Measurements from ENCODE around the gene FZD10. TPM values are rescaled to one million over a fixed set of nuclear protein-coding genes. Genes with fewer than 3 reads are reported as not detected.

The FZD10 gene
- polyA plus RNA-seq, 1 donor (not counting 4 experiments of a cell fraction or from before 2014, with no cell fraction given), result 0.55 TPM

- H3K9me1 ChIP-seq (ENCODE audit: control insufficient read depth, extremely low read depth, insufficient read depth, low read length), result no peaks in the 10 kb centered on the region
- no peak overlapping the region for H2AFZ ChIP-seq (ENCODE audit: control insufficient read depth, low read length)
- dilution Hi-C loops (cut with MboI; ENCODE audit: extremely low pct_ligation_motif_present, low sequenced_read_pairs), result no loop called here
- no peak overlapping the region for H3K4me3 ChIP-seq (ENCODE audit: control insufficient read depth in 2 of 3, extremely low read depth in 1 of 3, insufficient read depth in 2 of 3, low read depth in 1 of 3, low read length in 3 of 3)
- H3K9ac ChIP-seq (ENCODE audit: control insufficient read depth, extremely low read depth, insufficient read depth, low read length), result no peak overlapping the region
- no peaks in the 10 kb centered on the region for H4K20me1 ChIP-seq (ENCODE audit: control insufficient read depth, extremely low read depth, insufficient read depth, low read length)
- no peaks in the 10 kb centered on the region for H3K4me1 ChIP-seq (ENCODE audit: control insufficient read depth, extremely low read depth, insufficient read depth, low read length)
- no peaks in the 10 kb centered on the region for H3K36me3 ChIP-seq (ENCODE audit: control insufficient read depth in 2 of 2, extremely low read depth in 1 of 2, insufficient read depth in 2 of 2, low read length in 2 of 2)
- H3K79me2 ChIP-seq (ENCODE audit: control insufficient read depth, insufficient read depth, low read length), result no peaks in the 10 kb centered on the region
- no peaks in the 10 kb centered on the region for H3K9me3 ChIP-seq (ENCODE audit: control insufficient read depth, low read depth, low read length)
- H3K4me2 ChIP-seq (ENCODE audit: control insufficient read depth, extremely low read depth, insufficient read depth, low read depth, low read length), result no peak overlapping the region
- no peaks in the 10 kb centered on the region for H3K27me3 ChIP-seq (ENCODE audit: control insufficient read depth, extremely low read depth, insufficient read depth, low read length)
- H3K27ac ChIP-seq (ENCODE audit: control insufficient read depth, insufficient read depth, low read length), result no peak overlapping the region
- FAIRE-seq (no peak), DNase-seq (ENCODE audit: low read depth, low spot score) (no peak)
- TF ChIP-seq CTCF (optimal IDR thresholded peaks at IDR 0.05 in 1 of 3, IDR thresholded peaks at IDR 0.05 in 1 of 3, conservative IDR thresholded peaks at IDR 0.05 in 1 of 3; ENCODE audit: extremely low read depth in 1 of 3, insufficient read depth in 2 of 3, low read length in 3 of 3) (no peak), EZH2 (IDR thresholded peaks at IDR 0.05; ENCODE audit: low read length) (no peak)
Observed at GRCh38 chr12:130195369-130195768, 33.1 kb downstream of the FZD10 start.

DNA sequence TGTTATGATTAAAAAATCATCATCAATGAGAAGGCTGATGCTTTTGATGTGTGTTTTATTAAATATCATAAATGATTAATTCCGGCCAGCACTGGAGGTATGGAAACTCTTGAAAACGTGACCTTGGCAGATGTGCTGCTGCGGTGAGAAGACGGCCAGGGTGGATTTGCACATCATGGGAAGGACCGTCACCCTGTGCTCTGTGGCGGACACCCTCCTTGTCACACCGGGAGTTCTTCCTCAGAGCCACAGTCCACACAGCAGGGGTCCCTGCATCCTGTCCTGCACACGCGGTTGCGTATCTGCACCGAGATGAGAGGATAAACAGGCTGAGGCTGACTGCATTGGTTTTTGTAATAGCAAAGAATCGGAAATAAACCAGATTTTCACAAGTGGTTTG lies 33.5 kb downstream of the FZD10 start:
- no peak for FAIRE-seq
- Histone ChIP-seq H3K4me1 (ENCODE audit: control insufficient read depth, extremely low read depth, insufficient read depth, low read length) (no peaks in the 10 kb centered on the region), H2AFZ (ENCODE audit: control insufficient read depth, low read length) (no peak overlapping the region), H3K9me1 (ENCODE audit: control insufficient read depth, extremely low read depth, insufficient read depth, low read length) (no peaks in the 10 kb centered on the region), H3K4me2 (ENCODE audit: control insufficient read depth, extremely low read depth, insufficient read depth, low read depth, low read length) (no peak overlapping the region), H3K27ac (ENCODE audit: control insufficient read depth, insufficient read depth, low read length) (no peak overlapping the region), H3K4me3 (ENCODE audit: control insufficient read depth in 2 of 3, extremely low read depth in 1 of 3, insufficient read depth in 2 of 3, low read depth in 1 of 3, low read length in 3 of 3) (no peak overlapping the region), H3K9ac (ENCODE audit: control insufficient read depth, extremely low read depth, insufficient read depth, low read length) (no peak overlapping the region), H3K27me3 (ENCODE audit: control insufficient read depth, extremely low read depth, insufficient read depth, low read length) (no peaks in the 10 kb centered on the region), H3K9me3 (ENCODE audit: control insufficient read depth, low read depth, low read length) (no peaks in the 10 kb centered on the region), H4K20me1 (ENCODE audit: control insufficient read depth, extremely low read depth, insufficient read depth, low read length) (no peaks in the 10 kb centered on the region), H3K36me3 (ENCODE audit: control insufficient read depth in 2 of 2, extremely low read depth in 1 of 2, insufficient read depth in 2 of 2, low read length in 2 of 2) (no peaks in the 10 kb centered on the region), H3K79me2 (ENCODE audit: control insufficient read depth, insufficient read depth, low read length) (no peaks in the 10 kb centered on the region)
- DNase-seq (ENCODE audit: low read depth, low spot score), result no peak
- dilution Hi-C loops (cut with MboI; ENCODE audit: extremely low pct_ligation_motif_present, low sequenced_read_pairs), result no loop called here
- TF ChIP-seq EZH2 (IDR thresholded peaks at IDR 0.05; ENCODE audit: low read length) (no peak), CTCF (optimal IDR thresholded peaks at IDR 0.05 in 1 of 3, IDR thresholded peaks at IDR 0.05 in 1 of 3, conservative IDR thresholded peaks at IDR 0.05 in 1 of 3; ENCODE audit: extremely low read depth in 1 of 3, insufficient read depth in 2 of 3, low read length in 3 of 3) (no peak)

All from keratinocyte (primary cell).